ENCODE measurements around the gene WIF1.

DNA sequence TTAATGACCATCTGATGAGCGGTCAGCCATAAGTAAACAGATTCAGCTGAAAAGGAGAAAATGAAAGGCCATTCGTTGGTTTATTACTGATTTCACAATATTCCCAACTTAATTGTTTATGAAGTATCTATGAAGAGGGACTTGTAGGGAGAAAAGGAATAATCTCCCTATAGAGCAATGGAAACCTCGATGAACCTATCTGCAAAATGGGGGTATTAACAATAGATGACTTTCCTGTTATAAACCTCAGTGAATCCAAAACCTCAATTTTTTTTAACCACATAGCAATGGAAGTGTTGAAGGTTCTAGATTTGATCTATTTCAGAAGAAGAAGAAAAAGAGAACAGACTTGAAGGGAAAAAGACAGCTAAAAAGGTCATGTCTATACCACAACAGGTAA is 2.0 kb downstream of the WIF1 start:
- TF ChIP-seq, protein P1, sequence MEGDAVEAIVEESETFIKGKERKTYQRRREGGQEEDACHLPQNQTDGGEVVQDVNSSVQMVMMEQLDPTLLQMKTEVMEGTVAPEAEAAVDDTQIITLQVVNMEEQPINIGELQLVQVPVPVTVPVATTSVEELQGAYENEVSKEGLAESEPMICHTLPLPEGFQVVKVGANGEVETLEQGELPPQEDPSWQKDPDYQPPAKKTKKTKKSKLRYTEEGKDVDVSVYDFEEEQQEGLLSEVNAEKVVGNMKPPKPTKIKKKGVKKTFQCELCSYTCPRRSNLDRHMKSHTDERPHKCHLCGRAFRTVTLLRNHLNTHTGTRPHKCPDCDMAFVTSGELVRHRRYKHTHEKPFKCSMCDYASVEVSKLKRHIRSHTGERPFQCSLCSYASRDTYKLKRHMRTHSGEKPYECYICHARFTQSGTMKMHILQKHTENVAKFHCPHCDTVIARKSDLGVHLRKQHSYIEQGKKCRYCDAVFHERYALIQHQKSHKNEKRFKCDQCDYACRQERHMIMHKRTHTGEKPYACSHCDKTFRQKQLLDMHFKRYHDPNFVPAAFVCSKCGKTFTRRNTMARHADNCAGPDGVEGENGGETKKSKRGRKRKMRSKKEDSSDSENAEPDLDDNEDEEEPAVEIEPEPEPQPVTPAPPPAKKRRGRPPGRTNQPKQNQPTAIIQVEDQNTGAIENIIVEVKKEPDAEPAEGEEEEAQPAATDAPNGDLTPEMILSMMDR (IDR thresholded peaks at IDR 0.05), result no peak
- no peak for TF ChIP-seq POLR2A (IDR thresholded peaks at IDR 0.05)

Data from thyroid gland (tissue), 4 donors.